DMS53 treated with DMSO at 0.1 percent for 48 hours (cell line): ENCODE measurements around the gene CNTLN.
"Not testable (repeated sequence)": the region's sequence is repeated elsewhere in the genome, so short reads cannot be mapped to it uniquely, and the experiment has no call there.

ENCODE experiments used
- DNase-seq: peaks from one replicate; lab custom pipeline; 2025; ENCODE audit not compliant: unreplicated experiment; lab: John Stamatoyannopoulos, UW

Gene CNTLN

GRCh38 chr9:17171309-17172094 lies 36.7 kb downstream of the CNTLN start:
- DNase-seq = no peak

DNA sequence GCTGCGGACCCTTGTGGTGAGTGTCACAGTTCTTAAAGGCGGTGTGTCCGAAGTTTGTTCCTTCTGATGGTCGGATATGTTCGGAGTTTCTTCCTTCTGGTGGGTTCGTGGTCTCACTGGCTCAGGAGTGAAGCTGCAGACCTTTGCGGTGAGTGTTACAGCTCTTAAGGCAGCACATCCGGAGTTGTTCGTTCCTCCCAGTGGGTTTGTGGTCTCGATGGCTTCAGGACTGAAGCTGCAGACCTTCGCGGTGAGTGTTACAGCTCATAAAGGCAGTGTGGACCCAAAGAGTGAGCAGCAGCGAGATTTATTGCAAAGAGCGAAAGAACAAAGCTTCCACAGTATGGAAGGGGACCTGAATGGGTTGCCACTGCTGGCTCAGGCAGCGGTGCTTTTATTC lies 42.7 kb downstream of the CNTLN start:
- not testable (repeated sequence) for DNase-seq

- DNase-seq = no peak
Observed at GRCh38 chr9:17185481-17186029, 50.7 kb downstream of the CNTLN start.

DNA sequence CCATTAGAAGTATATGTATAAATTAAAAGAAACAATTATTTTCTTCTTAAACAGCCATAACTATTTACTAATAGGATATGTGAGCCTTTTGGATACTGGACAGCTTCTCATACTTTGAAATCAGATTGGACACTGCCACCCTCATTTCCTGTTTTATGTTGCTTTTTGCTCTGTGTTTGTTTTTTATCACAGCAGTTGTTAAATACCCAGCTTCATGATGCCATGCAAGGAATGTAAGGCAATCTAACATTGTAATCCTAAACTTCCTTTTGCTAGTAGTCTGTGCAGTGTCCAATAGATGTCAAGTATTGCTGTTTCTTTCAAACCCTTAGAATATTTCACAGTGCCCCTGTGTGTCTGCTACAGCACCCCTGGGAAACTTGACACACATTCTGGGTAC lies 56.2 kb downstream of the CNTLN start:
- no peak for DNase-seq

GRCh38 chr9:17204611-17205152 lies 69.8 kb downstream of the CNTLN start:
- DNase-seq = no peak

DNA sequence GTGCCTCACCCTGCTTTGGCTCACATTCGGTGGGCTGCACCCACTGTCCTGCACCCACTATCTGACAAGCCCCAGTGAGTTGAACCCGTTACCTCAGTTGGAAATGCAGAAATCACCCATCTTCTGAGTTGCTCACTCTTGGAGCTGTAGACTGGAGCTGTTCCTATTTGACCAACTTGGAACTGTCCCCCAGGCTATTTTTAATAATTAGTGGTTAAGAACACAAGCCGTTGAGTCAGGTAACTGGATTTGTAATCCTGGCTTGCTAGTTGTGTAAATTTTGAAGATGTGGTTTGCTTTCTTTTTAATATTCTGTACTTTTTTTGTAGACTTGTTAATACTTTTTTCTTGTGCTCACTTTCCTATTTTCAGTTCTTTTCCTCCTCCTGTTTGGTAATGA lies 81.2 kb downstream of the CNTLN start:
- no peak for DNase-seq

GRCh38 chr9:17216646-17217045 lies 81.8 kb downstream of the CNTLN start:
- no peak for DNase-seq

- no peak for DNase-seq
Observed at GRCh38 chr9:17217272-17217671, 82.4 kb downstream of the CNTLN start.

GRCh38 chr9:17219261-17219660 lies 84.4 kb downstream of the CNTLN start:
- DNase-seq = no peak

- DNase-seq = no peak
Observed at GRCh38 chr9:17222932-17223331, 88.1 kb downstream of the CNTLN start.

- DNase-seq = no peak
Observed at GRCh38 chr9:17225407-17225806, 90.6 kb downstream of the CNTLN start.

- no peak for DNase-seq
Observed at GRCh38 chr9:17229945-17230560, 95.2 kb downstream of the CNTLN start.

GRCh38 chr9:17230646-17231045 lies 95.8 kb downstream of the CNTLN start:
- no peak for DNase-seq

GRCh38 chr9:17236147-17236546 lies 101.3 kb downstream of the CNTLN start:
- no peak for DNase-seq

- DNase-seq = no peak
Observed at GRCh38 chr9:17246770-17247169, 111.9 kb downstream of the CNTLN start.

GRCh38 chr9:17251100-17251499 lies 116.3 kb downstream of the CNTLN start:
- no peak for DNase-seq

DNA sequence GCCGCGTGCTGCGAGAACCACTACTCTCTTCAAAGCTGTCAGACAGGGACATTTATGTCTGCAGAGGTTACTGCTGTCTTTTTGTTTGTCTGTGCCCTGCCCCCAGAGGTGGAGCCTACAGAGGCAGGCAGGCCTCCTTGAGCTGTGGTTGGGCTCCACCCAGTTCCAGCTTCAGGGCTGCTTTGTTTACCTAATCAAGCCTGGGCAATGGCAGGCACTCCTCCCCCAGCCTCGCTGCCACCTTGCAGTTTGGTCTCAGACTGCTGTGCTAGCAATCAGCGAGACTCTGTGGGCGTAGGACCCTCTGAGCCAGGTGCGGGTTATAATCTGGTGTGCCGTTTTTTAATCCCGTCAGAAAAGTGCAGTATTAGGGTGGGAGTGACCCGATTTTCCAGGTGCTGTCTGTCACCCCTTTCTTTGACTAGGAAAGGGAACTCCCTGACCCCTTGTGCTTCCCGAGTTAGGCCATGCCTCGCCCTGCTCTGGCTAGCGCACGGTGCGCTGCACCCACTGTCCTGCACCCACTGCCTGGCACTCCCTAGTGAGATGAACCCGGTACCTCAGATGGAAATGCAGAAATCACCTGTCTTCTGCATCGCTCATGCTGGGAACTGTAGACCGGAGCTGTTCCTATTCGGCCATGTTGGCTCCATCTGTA lies 133.8 kb downstream of the CNTLN start:
- peak; percentile 36 for DNase-seq

- DNase-seq = no peak
Observed at GRCh38 chr9:17269799-17270198, 135.0 kb downstream of the CNTLN start.

- DNase-seq = no peak
Observed at GRCh38 chr9:17272536-17272935, 137.7 kb downstream of the CNTLN start.

DNA sequence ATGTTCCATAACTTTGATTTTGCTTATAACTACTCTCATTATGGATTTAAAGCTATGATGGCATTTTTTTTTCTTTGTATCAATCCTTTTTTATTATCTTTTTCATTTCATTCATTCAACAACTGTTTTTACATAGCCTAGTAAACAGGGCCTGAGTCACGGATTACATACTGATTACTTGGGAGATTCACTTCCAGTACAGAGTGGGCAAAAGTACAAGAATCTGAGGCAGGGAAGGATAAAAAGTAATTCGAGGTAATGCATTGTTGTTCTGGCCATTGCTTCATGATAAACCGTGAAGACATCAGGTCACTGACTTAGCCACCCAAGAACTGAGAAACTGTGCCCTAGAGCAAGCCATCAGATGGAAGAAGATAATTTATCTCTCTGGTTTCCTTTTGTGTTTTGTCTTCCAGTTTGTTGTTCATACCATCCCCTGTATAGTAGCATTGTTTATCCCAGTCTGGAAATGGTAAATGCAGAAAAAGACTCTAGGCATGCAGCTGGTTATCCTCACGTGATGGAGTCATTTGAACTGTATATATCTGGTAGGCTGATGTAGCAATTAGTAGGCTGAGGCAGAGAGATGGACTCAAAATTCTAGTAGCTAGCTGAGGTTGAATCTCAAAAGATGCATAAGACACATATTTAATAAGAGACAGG lies 145.6 kb downstream of the CNTLN start:
- no peak for DNase-seq

- not testable (repeated sequence) for DNase-seq
Observed at GRCh38 chr9:17290673-17291072, 155.8 kb downstream of the CNTLN start.
